ENCODE results near the gene DNAJA3.

The DNAJA3 gene

GRCh38 chr16:4472880-4473279, 47.2 kb downstream of the DNAJA3 start:
- in situ Hi-C loops (cut with MboI; ENCODE audit: low sequenced_read_pairs): no loop called here

GRCh38 chr16:4474192-4474961, 48.7 kb downstream of the DNAJA3 start, which contains the start of gene NMRAL1:
Gene NMRAL1, minus strand, starts transcription at chr16:4474625. Its CDS starts 493 bp downstream, at chr16:4474132.
- in situ Hi-C loops (cut with MboI; ENCODE audit: low sequenced_read_pairs): no loop called here

GRCh38 chr16:4475880-4476788, 50.5 kb downstream of the DNAJA3 start, which contains the start of gene HMOX2:
Gene HMOX2, plus strand, starts transcription at chr16:4476398. Its CDS starts 29,127 bp downstream, at chr16:4505525.
- in situ Hi-C loops (cut with MboI; ENCODE audit: low sequenced_read_pairs): no loop called here

GRCh38 chr16:4477966-4478365, 52.3 kb downstream of the DNAJA3 start:
- in situ Hi-C loops (cut with MboI; ENCODE audit: low sequenced_read_pairs): no loop called here

GRCh38 chr16:4481526-4481925, 55.9 kb downstream of the DNAJA3 start:
- in situ Hi-C loops (cut with MboI; ENCODE audit: low sequenced_read_pairs): no loop called here

GRCh38 chr16:4481963-4482362, 56.3 kb downstream of the DNAJA3 start:
- in situ Hi-C loops (cut with MboI; ENCODE audit: low sequenced_read_pairs): no loop called here

GRCh38 chr16:4486126-4486893, 60.6 kb downstream of the DNAJA3 start:
- in situ Hi-C loops (cut with MboI; ENCODE audit: low sequenced_read_pairs): no loop called here

- in situ Hi-C loops (cut with MboI; ENCODE audit: low sequenced_read_pairs): no loop called here
Observed at GRCh38 chr16:4487955-4488498, 62.4 kb downstream of the DNAJA3 start.

GRCh38 chr16:4488499-4488967, 62.9 kb downstream of the DNAJA3 start:
- in situ Hi-C loops (cut with MboI; ENCODE audit: low sequenced_read_pairs): no loop called here

DNA sequence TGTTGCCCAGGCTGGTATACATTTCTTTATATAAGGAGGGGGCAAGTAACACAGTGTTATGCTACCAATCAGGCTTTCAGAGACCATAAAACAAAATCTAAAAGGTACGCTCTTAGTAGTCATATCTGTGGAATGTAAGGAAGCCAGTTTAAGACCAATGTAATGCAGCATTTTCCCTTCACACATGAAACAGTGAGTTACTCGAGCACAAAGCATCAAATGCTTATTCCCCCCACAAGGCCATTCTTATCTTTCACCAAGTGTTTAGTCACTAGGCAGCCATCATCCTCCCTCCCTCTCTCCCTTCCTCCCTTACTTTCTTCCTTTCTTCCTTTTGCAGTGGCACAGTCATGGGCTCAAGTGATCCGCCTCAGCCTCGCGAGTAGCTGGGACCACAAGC, 63.4 kb downstream of the DNAJA3 start:
- in situ Hi-C loops (cut with MboI; ENCODE audit: low sequenced_read_pairs): no loop called here

- in situ Hi-C loops (cut with MboI; ENCODE audit: low sequenced_read_pairs): no loop called here
Observed at GRCh38 chr16:4491898-4492297, 66.2 kb downstream of the DNAJA3 start.

DNA sequence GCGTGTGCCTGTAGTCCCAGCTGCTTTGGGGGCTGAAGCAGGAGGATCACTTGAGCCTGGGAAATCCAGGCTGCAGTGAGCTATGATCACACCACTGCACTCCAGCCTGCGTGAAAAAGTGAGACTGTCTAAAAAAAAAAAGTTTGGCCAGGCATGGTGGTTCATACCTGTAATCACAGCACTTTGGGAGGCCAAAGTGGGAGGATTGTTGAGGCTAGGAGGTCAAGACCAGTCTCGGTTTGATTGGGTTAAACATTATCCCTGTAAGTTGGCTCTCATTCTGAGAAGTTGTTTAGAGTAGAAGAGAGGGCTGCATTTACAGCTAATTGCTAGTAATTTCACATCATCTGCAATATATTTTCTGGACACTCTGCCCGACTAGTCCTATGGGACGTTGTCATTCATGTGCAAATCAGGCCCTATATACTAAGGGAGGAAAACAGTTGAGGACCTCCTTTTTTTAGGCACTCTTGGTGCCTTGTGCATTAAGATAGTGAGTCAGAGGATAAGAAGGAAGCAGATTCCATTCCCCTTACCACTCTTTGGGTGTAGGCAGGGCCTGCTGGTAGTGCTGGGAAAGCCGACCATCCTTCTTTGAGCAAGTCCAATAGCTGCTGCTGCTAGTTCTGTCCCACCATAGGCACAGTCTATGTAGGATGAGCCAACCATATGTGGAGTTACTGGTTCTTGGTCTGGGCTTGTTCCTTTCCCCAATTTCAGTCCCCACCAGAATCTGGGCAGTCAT, 69.2 kb downstream of the DNAJA3 start:
- in situ Hi-C loops (cut with MboI; ENCODE audit: low sequenced_read_pairs): no loop called here

GRCh38 chr16:4495766-4496165, 70.1 kb downstream of the DNAJA3 start:
- in situ Hi-C loops (cut with MboI; ENCODE audit: low sequenced_read_pairs): no loop called here

DNA sequence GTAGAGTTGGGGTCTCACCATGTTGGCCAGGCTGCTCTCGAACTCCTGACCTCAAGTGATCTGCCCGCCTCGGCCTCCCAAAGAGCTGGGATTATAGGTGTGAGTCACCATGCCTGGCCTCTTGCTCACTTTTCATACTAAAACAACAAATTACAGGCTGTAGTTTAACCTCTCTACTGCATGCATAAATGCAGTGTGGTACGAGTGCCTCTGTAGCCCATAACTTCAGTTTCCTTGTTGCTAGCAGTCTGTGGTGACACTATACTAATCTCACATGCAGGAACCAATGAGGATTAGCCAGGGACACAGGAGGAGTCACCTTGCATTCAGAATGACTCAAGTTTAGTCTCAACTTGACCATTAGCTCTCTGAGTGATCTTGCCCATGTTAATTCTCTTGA, 70.6 kb downstream of the DNAJA3 start:
- in situ Hi-C loops (cut with MboI; ENCODE audit: low sequenced_read_pairs): no loop called here

DNA sequence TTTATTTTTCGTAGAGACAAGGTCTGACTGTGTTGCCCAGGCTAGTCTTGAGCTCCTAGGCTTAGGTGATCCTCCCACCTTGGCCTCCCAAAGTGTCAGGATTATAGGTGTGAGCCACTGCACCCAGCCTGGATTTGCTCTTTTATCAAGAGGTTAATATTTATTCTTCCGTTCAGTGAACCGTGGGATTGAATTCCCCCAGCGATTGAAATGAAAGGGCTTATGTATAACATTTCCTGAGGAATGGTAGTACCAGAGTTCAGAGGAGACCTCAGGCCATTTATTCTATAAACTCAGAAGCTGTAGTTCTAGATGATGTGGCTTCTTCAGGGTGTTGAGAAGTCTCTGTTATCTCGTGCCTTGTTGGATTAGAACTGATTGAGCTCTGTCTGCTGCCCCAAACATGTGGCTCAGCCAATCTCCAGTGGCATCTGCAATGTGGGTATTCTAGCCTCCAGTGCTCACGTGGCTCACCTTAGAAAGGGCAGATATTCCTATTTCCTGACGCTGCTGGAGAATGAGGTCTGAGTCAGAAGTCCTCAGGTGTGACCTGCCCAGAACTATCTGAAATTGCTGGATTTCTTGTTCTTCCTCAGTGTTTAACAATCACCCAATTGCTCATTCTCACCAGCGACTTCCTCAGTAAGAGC, 73.0 kb downstream of the DNAJA3 start:
- in situ Hi-C loops (cut with MboI; ENCODE audit: low sequenced_read_pairs): no loop called here

GRCh38 chr16:4499196-4499555, 73.5 kb downstream of the DNAJA3 start:
- in situ Hi-C loops (cut with MboI; ENCODE audit: low sequenced_read_pairs): no loop called here

DNA sequence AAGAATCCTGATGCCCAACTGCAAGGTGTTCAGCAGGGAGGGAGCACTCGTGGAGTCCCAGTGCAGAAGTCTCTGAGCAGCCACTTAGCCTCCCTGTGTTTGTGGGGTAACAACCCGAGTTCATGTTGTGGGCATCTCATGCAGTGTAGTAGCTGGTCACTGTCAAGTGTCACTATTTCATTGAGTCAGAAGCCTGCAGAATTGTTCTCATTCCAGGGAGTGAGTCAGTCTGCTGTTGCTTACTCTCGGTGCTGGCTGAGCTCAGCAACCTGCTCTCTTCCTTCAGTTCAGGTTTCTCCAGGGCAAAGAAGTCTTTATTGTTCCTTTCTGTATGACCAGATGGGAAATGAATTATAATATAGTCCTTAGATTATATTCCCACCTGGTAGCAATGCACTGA, 74.6 kb downstream of the DNAJA3 start:
- in situ Hi-C loops (cut with MboI; ENCODE audit: low sequenced_read_pairs): no loop called here

DNA sequence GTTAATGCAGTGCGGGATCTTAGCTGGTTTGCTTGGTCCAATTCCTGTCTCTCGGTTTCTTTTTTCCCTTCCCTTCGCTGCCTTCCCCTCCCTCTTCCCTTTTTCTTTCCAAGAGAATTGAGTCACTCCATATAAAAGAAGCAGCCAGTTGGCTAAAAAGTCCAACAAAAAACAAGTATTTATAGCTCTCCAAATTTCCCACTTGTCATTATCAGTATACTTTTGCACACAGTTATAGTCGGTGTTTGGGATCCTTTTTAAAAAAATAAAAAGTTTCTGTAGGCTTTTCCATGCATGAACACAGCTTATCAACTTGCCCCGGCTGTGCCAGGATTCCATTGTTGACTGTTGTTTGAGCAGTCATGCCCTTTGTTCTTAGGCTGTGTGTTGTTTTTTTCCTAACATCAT, 75.4 kb downstream of the DNAJA3 start:
- in situ Hi-C loops (cut with MboI; ENCODE audit: low sequenced_read_pairs): no loop called here

GRCh38 chr16:4505356-4506147, 79.9 kb downstream of the DNAJA3 start:
- in situ Hi-C loops (cut with MboI; ENCODE audit: low sequenced_read_pairs): no loop called here
